AG09309 (cell line): ENCODE measurements around the gene LRCH1.

Experiments
- DNase-seq: peaks from one replicate; pipeline ENCODE4 v3.0.0-alpha.2; 2010; ENCODE audit warnings: low read depth
- H3K4me3 ChIP-seq: 2 replicates; pipeline ENCODE4 v1.5.1; 2011; ENCODE audit warnings: mild to moderate bottlenecking, low read depth, low read length, moderate library complexity; ENCODE audit not compliant: control insufficient read depth
- CTCF ChIP-seq: IDR thresholded peaks from 2 replicates; pipeline ENCODE4 v1.5.1; 2011; ENCODE audit warnings: mild to moderate bottlenecking, low read depth, low read length, inconsistent platforms; ENCODE audit not compliant: insufficient read depth, control insufficient read depth; ENCODE audit errors: missing control alignments

The LRCH1 gene

GRCh38 chr13:46642254-46642653 lies 89.3 kb downstream of the LRCH1 start:
- no peak for DNase-seq
- H3K4me3 ChIP-seq, result no peak overlapping the region
- TF ChIP-seq CTCF, result no peak

GRCh38 chr13:46643165-46643777 lies 90.3 kb downstream of the LRCH1 start:
- no peak overlapping the region for H3K4me3 ChIP-seq
- no peak for TF ChIP-seq CTCF

GRCh38 chr13:46644816-46645215 lies 91.8 kb downstream of the LRCH1 start:
- no peak for DNase-seq
- no peak overlapping the region for H3K4me3 ChIP-seq
- TF ChIP-seq CTCF, result no peak

More at GRCh38 chr13:46643165-46643777, 90.3 kb downstream of the LRCH1 start:
- DNase-seq, result no peak

- no peak overlapping the region for H3K4me3 ChIP-seq
- TF ChIP-seq CTCF, result no peak
- DNase-seq, result no peak
Observed at GRCh38 chr13:46647512-46648065, 94.6 kb downstream of the LRCH1 start.

GRCh38 chr13:46648166-46648607 lies 95.2 kb downstream of the LRCH1 start:
- no peak for TF ChIP-seq CTCF
- no peak for DNase-seq
- no peak overlapping the region for H3K4me3 ChIP-seq

- no peak for TF ChIP-seq CTCF
- no peak for DNase-seq
- H3K4me3 ChIP-seq, result no peak overlapping the region
Observed at GRCh38 chr13:46649816-46650215, 96.8 kb downstream of the LRCH1 start.

- no peak for DNase-seq
- no peak for TF ChIP-seq CTCF
- H3K4me3 ChIP-seq, result no peak overlapping the region
Observed at GRCh38 chr13:46654951-46655350, 102.0 kb downstream of the LRCH1 start.
